K562 (cell line): ENCODE results near the gene PTCH2. TPM values are rescaled to one million over a fixed set of nuclear protein-coding genes. Genes with fewer than 3 reads are reported as not detected.
A peak's percentile ranks its signal among the peaks of the same experiment; 100 is the strongest.

Experiments used
- CHD1 ChIP-seq: fragments of 200-600 bp; sonication (generic); IDR thresholded peaks from one replicate; pipeline ENCODE4 v1.6.1; 2012; ENCODE audit warnings: mild to moderate bottlenecking, moderate library complexity, low read length, inconsistent platforms
- CHD4 ChIP-seq: fragments of 200-600 bp; sonication (generic); IDR thresholded peaks from 3 replicates; pipeline ENCODE4 v1.6.1; 2012; ENCODE audit warnings: low read depth, mild to moderate bottlenecking, mixed read lengths, low read length, inconsistent platforms; ENCODE audit not compliant: insufficient read depth, insufficient replicate concordance, poor library complexity, severe bottlenecking
- CREB3 ChIP-seq: fragments of 450-650 bp; conservative IDR thresholded peaks from 2 replicates; pipeline ENCODE4 v1.6.1; 2016; ENCODE audit warnings: missing genetic modification characterization, low read depth, mild to moderate bottlenecking, missing compliant biosample characterization, moderate library complexity
- ILF3 ChIP-seq: fragments of 450-650 bp; IDR thresholded peaks from 2 replicates; pipeline ENCODE4 v1.6.1; 2018; ENCODE audit warnings: antibody characterized with exemption, mild to moderate bottlenecking, moderate library complexity, borderline replicate concordance
- MTA3 ChIP-seq: fragments of 450-650 bp; formaldehyde crosslinking; IDR thresholded peaks from 2 replicates; pipeline ENCODE4 v1.6.1; 2017; ENCODE audit warnings: mild to moderate bottlenecking, borderline replicate concordance
- NCOA6 ChIP-seq: fragments of 450-650 bp; IDR thresholded peaks from 2 replicates; pipeline ENCODE4 v1.6.1; 2017; ENCODE audit warnings: mild to moderate bottlenecking
- PHTF2 ChIP-seq: fragments of 250-450 bp; sonication (Bioruptor Pico); IDR thresholded peaks from 2 replicates; pipeline ENCODE4 v1.5.0; 2021; ENCODE audit warnings: mild to moderate bottlenecking
- POLR3A ChIP-seq: IDR thresholded peaks from 2 replicates; pipeline ENCODE4 v1.6.1; 2011; ENCODE audit warnings: borderline replicate concordance, mild to moderate bottlenecking, moderate library complexity; ENCODE audit not compliant: insufficient read length, insufficient read depth; ENCODE audit errors: extremely low read depth
- RB1 ChIP-seq: fragments of 450-650 bp; IDR thresholded peaks from 2 replicates; pipeline ENCODE4 v1.6.1; 2017; ENCODE audit warnings: low read depth, mild to moderate bottlenecking
- RBM14 ChIP-seq: fragments of 200-400 bp; formaldehyde crosslinking; IDR thresholded peaks from 2 replicates; pipeline ENCODE4 v1.6.1; 2018; ENCODE audit warnings: low read depth, mild to moderate bottlenecking, low read length, moderate library complexity, borderline replicate concordance; ENCODE audit not compliant: insufficient read depth
- RBM34 ChIP-seq: fragments of 200-400 bp; formaldehyde crosslinking; IDR thresholded peaks from 2 replicates; pipeline ENCODE4 v1.6.1; 2018; ENCODE audit warnings: low read length, borderline replicate concordance; ENCODE audit not compliant: insufficient read depth
- TAF15 ChIP-seq: fragments of 200-400 bp; formaldehyde crosslinking; IDR thresholded peaks from 2 replicates; pipeline ENCODE4 v1.6.1; 2017; ENCODE audit warnings: mild to moderate bottlenecking, low read depth, low read length, moderate library complexity
- YY1 ChIP-seq, 3 experiments: IDR thresholded peaks; 2 replicates each; pipeline ENCODE4 v1.6.1; 2011; ENCODE audit warnings: low read length in 2 of 3, mild to moderate bottlenecking in 2 of 3, moderate library complexity in 2 of 3, borderline replicate concordance in 1 of 3, control low read depth in 1 of 3, low read depth in 1 of 3; ENCODE audit not compliant: insufficient read depth in 3 of 3, insufficient replicate concordance in 2 of 3, control insufficient read depth in 1 of 3, insufficient read length in 1 of 3; ENCODE audit errors: extremely low read depth in 1 of 3
- ZKSCAN8 ChIP-seq: fragments of 200-800 bp; sonication (Bioruptor generic); IDR thresholded peaks from 2 replicates; pipeline ENCODE4 v1.6.1; 2016; ENCODE audit warnings: missing genetic modification characterization, missing compliant biosample characterization
- ZNF124 ChIP-seq: sonication (generic); formaldehyde crosslinking; IDR thresholded peaks from 2 replicates; pipeline ENCODE4 v1.8.1; 2022; ENCODE audit warnings: missing genetic modification reagents
- ZNF699 ChIP-seq: fragments of 250-450 bp; sonication (Bioruptor Pico); IDR thresholded peaks from 2 replicates; pipeline ENCODE4 v1.8.0; 2021; ENCODE audit warnings: mild to moderate bottlenecking, moderate library complexity; ENCODE audit not compliant: insufficient replicate concordance
- ZNF785 ChIP-seq: fragments of 250-450 bp; sonication (Bioruptor Pico); IDR thresholded peaks from 2 replicates; pipeline ENCODE4 v1.4.0; 2020; ENCODE audit warnings: mild to moderate bottlenecking
- polyA plus RNA-seq, 8 experiments: library from polyadenylated mRNA; depleted of rRNA in 4 of 8; stranded (reverse) in 5 of 8; unstranded in 3 of 8; fragments of >200 nt; fragmentation: Nextera tagmentation in 2 of 8; fragmentation: Illumina TruSeq in 1 of 8; extraction: Ambion mirVana in 2 of 8; extraction: Trizol in 1 of 8; gene quantifications; 2 replicates each; pipeline versions ENCODE4 v1.2.1 to v1.2.3, GENCODE V29; 2011 to 2014; ENCODE audit warnings: inconsistent platforms in 1 of 8, missing spikeins in 1 of 8
- total RNA-seq, 7 experiments: library from RNA; depleted of rRNA in 6 of 7; stranded (reverse); fragments of >200 nt in 6 of 7; fragmentation: Illumina TruSeq in 2 of 7; extraction: Trizol in 2 of 7; gene quantifications; 2 replicates each; pipeline versions ENCODE4 v1.2.1 to v1.2.3, GENCODE V29; 2011 to 2021; ENCODE audit warnings: low replicate concordance in 1 of 7
- TF ChIP-seq, protein P1 (sequence below): sonication (generic); formaldehyde crosslinking; IDR thresholded peaks from 2 replicates; pipeline ENCODE4 v1.9.0; 2022; ENCODE audit warnings: mild to moderate bottlenecking, missing genetic modification reagents
- TF ChIP-seq, protein P2 (sequence below), 3 experiments: IDR thresholded peaks in 2 of 3; conservative IDR thresholded peaks in 1 of 3; 2 replicates each; pipeline ENCODE4 v1.5.1; 2011 to 2012; ENCODE audit warnings: low read length in 3 of 3, mild to moderate bottlenecking in 3 of 3, control low read depth in 2 of 3, improper control_type of control experiment in 1 of 3, inconsistent platforms in 1 of 3, low read depth in 1 of 3, mixed read lengths in 1 of 3, moderate library complexity in 1 of 3; ENCODE audit not compliant: insufficient read depth in 2 of 3
- TF ChIP-seq, protein P3 (sequence below): sonication (generic); formaldehyde crosslinking; IDR thresholded peaks from 2 replicates; pipeline ENCODE4 v1.8.0; 2023; ENCODE audit warnings: mild to moderate bottlenecking, missing genetic modification reagents

PTCH2 gene
- total and polyA plus RNA-seq, 9 of the 15 experiments (the other 6 are each of a cell fraction or from before 2014, with no cell fraction given) = 0.15 to 27.3 (median 0.48) TPM; not detected in 1

GRCh38 chr1:44775078-44775929 is 67.7 kb downstream of the PTCH2 start, which contains the start of gene RPS8 (continued):
- TF ChIP-seq, protein P1, sequence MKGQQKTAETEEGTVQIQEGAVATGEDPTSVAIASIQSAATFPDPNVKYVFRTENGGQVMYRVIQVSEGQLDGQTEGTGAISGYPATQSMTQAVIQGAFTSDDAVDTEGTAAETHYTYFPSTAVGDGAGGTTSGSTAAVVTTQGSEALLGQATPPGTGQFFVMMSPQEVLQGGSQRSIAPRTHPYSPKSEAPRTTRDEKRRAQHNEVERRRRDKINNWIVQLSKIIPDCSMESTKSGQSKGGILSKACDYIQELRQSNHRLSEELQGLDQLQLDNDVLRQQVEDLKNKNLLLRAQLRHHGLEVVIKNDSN (CRISPR knock-in tag) = peak; percentile 84
- TF ChIP-seq CREB3 = no peak
- 0 out of 2 replicates have a peak, but pooled peaks have one; percentile 69 for TF ChIP-seq ZNF124
- peak; percentile 98; the same call in 1 of the 2 replicates for TF ChIP-seq RBM14
- TF ChIP-seq, protein P2, sequence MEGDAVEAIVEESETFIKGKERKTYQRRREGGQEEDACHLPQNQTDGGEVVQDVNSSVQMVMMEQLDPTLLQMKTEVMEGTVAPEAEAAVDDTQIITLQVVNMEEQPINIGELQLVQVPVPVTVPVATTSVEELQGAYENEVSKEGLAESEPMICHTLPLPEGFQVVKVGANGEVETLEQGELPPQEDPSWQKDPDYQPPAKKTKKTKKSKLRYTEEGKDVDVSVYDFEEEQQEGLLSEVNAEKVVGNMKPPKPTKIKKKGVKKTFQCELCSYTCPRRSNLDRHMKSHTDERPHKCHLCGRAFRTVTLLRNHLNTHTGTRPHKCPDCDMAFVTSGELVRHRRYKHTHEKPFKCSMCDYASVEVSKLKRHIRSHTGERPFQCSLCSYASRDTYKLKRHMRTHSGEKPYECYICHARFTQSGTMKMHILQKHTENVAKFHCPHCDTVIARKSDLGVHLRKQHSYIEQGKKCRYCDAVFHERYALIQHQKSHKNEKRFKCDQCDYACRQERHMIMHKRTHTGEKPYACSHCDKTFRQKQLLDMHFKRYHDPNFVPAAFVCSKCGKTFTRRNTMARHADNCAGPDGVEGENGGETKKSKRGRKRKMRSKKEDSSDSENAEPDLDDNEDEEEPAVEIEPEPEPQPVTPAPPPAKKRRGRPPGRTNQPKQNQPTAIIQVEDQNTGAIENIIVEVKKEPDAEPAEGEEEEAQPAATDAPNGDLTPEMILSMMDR (IDR thresholded peaks at IDR 0.05 in 2 of 3, conservative IDR thresholded peaks at IDR 0.05 in 1 of 3; ENCODE audit: insufficient read depth in 2 of 3, low read depth in 1 of 3, low read length in 3 of 3) = 0 out of 6 replicates have a peak, but pooled peaks of 1 of the 3 experiments have one; percentile 2
- TF ChIP-seq YY1 (IDR thresholded peaks at IDR 0.05; ENCODE audit: borderline replicate concordance in 1 of 3, control insufficient read depth in 1 of 3, extremely low read depth in 1 of 3, insufficient read depth in 3 of 3, insufficient read length in 1 of 3, insufficient replicate concordance in 2 of 3, low read depth in 1 of 3, low read length in 2 of 3) = peak; percentile 76 to 96 (median 92)
- TF ChIP-seq MTA3 = peak; percentile 97
- no peak for TF ChIP-seq ZNF785 (CRISPR knock-in tag)
- TF ChIP-seq TAF15 = 0 out of 2 replicates have a peak, but pooled peaks have one; percentile 47
- no peak for TF ChIP-seq RBM34
- TF ChIP-seq, protein P3, sequence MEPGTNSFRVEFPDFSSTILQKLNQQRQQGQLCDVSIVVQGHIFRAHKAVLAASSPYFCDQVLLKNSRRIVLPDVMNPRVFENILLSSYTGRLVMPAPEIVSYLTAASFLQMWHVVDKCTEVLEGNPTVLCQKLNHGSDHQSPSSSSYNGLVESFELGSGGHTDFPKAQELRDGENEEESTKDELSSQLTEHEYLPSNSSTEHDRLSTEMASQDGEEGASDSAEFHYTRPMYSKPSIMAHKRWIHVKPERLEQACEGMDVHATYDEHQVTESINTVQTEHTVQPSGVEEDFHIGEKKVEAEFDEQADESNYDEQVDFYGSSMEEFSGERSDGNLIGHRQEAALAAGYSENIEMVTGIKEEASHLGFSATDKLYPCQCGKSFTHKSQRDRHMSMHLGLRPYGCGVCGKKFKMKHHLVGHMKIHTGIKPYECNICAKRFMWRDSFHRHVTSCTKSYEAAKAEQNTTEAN (CRISPR knock-in tag) = peak; percentile 93
- TF ChIP-seq ZNF699 (CRISPR knock-in tag) = no peak
- no peak; the same call in 1 of the 2 replicates for TF ChIP-seq NCOA6
- peak; percentile 96 for TF ChIP-seq RB1
- no peak for TF ChIP-seq CHD1
- TF ChIP-seq CHD4 = no peak
- peak; percentile 85 for TF ChIP-seq PHTF2 (CRISPR knock-in tag)
- no peak for TF ChIP-seq POLR3A
- peak; percentile 91; the same call in 1 of the 2 replicates for TF ChIP-seq ILF3
- TF ChIP-seq ZKSCAN8 (CRISPR knock-in tag) = no peak; the same call in 1 of the 2 replicates
